Islet of Langerhans (tissue), 1 donor: ENCODE results near the gene ALG1.
"Not testable (repeated sequence)": the region's sequence is repeated elsewhere in the genome, so short reads cannot be mapped to it uniquely, and the experiment has no call there.

Source experiments
- FAIRE-seq: peaks from one replicate; lab custom pipeline; 2011; peaks lifted over from hg19 to GRCh38; lab: Jason Lieb, UNC

ALG1 gene

DNA sequence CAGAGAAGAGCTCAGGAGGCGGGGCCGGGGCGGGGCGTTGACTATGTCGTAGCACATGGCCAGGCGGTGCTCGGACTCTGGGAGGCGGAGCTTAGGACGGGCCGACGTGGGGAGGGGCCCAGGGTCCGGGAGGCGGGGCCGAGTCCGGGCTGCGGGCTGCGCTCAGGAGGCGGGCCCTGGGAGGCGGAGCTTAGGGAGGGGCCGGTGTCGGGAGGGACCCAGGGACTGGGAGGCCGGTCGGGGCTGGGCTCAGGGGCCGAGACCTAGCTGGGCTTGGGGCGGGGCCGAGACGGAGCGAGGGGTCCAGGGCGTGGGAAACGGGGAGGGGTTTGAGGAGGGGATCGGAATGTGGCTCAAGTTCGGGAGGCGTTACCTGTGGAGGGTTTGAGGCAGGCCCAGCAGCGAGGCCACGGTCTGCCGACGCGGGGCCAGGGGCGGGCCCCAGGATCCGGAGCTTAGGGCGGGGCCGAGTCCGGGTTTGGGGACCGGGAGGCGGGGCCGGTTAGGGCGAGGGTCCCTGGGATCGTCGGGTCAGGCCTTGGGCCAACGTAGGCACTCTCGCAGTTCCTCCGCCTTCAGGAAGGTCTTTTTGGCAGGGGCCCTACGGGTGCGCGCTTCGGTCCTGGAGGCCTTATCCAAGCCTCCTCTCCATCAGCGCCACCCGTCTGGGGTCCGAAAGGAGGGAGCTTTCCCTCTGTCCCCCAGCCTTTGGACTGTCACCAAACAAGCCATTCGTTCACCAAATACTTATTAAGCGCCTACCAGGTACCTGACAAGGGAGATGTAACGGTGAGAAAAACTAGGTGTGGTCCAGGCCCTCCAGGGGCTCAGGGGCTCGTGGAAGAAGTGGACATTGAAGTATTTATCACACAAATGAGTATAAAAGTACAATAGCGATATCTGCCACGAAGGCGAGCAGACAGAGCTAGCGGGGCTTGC is 26.8 kb downstream of the ALG1 start:
- FAIRE-seq, result not testable (repeated sequence)

DNA sequence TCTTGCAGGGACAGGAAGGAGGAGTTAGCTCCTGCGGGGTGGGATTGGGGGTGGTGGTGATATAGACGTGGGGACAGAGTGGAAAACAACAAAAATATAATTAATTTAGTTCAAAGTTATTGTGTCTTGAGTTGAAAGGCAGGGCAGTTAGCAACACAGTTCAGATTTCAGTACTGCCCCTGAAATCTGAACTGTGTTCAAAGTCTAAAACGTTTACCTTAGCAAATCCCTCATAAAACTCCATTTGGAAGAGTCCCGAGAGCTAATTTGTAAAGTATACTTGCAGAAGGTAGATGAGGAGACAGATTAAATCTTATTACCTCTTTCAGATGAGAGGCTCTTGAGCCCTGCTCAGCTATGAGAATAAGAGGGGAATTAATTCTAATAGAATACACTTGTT is 27.5 kb downstream of the ALG1 start:
- not testable (repeated sequence) for FAIRE-seq

DNA sequence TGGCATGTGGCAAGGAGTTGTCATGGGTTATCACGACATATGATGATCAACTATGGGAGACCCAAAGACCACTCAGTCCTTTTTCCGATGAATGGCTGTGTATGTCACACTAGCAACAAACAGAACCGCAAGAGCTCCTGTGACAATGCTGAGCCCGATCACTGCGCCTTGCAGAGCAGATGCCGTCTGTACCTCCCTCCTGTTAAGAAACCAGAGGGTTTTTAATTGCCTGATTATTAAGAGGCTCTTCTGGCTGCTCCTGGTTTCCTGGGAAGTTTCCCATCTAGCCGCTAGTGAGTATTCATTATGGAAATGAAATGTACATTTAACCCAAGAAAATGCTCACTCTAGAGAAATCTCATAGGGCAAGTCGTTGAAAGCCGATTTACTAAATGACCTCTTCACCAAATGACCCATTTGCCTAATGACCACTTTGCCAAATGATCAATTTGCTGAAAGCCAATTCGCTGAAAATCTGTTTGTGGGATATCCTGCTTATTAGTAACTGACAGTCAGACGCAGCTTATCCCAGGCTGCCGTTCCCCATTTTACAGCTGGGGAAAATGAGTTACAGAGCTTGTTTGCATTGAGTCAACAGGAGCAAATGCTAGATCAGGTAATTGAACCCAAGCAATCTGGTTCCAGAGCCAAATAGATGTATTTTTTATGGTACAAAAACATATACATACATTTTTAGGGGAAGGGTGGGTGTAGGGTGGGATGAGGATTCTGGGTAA is 31.8 kb downstream of the ALG1 start:
- FAIRE-seq, result not testable (repeated sequence)

DNA sequence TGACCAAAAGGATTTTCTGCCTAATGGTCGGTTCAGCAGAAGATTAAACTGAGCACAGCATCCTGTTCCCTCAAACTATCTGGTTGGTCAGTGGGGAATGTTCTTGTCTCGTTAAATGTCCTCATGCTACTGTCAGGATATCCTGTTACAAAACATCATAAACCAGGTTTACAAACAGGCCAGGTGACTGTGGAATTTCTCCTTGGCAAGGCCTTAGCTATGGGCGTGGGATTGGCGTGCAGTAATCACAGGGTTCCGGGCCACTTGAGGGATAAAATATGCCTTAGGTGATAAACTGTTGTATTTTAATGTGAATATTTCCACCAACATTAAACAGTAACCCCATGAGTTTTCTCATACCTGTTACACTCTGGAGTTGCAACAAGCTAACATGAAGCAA is 33.4 kb downstream of the ALG1 start:
- FAIRE-seq, result not testable (repeated sequence)

- FAIRE-seq, result no peak
Observed at GRCh38 chr16:5108505-5109158, 37.0 kb downstream of the ALG1 start.

DNA sequence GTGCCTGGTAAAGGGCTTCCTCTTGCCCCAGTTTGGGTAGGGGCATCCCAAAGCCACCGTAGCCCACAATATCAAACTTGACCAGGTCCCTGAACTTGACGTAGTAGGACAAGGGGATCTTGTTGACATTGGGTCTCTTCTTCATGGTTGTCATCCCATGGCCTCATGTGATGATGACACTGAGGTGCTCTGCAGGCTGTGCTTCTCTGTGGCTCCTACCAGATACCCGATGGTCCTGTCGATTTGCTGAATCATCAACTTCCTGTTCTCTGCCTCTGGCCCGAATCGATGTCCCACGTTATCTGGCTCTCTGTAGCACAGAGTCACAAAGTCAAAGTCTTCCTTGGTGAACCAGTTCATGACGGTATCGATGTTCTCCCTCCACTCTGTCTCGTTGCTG is 39.3 kb downstream of the ALG1 start:
- FAIRE-seq, result not testable (repeated sequence)

GRCh38 chr16:5116780-5117295 is 45.2 kb downstream of the ALG1 start:
- FAIRE-seq, result not testable (repeated sequence)

DNA sequence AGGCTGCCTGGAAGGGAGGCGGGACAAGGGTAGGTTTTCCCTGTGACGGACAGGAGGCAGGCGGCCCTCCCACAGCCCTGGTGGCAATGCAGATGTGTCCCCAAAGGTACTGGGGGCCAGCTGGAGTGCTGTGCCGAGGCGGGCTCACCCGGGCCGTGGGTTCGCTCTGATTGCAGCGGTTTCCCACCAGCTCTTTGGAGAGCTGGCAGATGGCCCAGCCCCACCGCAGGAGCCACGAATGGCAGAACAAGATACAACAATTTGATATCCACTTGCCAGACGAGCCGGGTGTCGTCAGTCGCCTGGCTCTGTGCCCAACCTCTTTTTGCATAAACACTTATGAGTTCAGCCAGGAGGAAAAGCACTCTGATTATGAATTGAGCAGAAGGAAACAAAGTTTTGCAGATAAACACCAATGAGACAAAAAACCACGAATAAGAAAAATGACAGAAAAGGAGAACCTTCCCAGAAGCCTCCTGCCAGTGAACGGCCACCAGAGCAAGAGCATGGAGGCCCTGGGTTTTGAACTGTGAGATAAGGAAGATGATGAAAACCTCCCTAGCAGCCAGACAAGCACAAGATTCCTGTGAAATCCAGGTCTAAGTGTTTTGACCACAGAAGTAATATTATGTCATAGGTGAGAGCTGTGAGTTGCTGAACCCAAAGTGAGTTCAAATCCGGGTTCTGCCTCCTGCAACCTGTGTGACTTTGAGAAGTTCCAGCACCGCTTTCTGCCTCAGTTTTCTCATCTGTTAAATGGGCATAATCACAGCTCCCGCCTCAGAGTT is 45.9 kb downstream of the ALG1 start:
- FAIRE-seq, result not testable (repeated sequence)

- FAIRE-seq, result not testable (repeated sequence)
Observed at GRCh38 chr16:5131467-5132004, 59.9 kb downstream of the ALG1 start.

DNA sequence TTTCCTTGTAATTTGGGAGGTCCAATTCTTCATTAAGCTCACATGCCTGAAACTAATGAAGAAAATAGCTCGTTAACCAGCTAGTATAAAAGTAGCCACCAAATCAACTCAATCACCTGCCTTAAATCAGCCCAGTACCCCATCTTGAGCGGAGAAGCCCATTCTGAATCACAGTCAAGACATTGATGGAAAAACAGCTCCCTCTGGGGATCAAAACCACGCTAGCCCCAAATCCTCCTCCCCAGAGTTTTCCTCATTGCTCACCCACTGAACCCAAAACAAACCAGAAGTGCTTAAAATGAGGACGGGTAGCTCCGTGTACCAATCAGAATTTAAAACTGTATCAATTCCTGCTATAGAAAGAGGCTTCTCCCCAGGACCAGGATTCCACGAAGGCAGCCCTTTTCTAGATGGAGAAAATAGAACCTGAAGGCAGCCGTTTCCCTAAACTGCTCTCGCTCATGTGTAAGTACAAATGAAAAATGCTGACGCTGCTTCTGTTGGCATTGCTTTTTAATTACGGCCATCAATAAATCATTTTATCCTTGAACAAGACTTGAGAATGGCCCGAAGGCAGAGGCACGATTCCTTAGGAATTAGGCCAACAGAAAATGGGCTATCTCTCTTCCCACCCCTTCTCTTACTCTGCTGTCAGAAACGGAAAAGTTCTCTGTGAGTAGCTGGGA is 61.4 kb downstream of the ALG1 start:
- not testable (repeated sequence) for FAIRE-seq

GRCh38 chr16:5134739-5135452 is 63.3 kb downstream of the ALG1 start:
- not testable (repeated sequence) for FAIRE-seq
